LNCaP clone FGC (cell line): ENCODE measurements around the gene PCYOX1L.

Experiments
- DNase-seq: peaks from one replicate; pipeline ENCODE4 v3.0.0-alpha.2; 2011; ENCODE audit warnings: low read depth
- H3K4me3 ChIP-seq: 2 replicates; pipeline ENCODE4 v1.5.1; 2011; ENCODE audit warnings: mild to moderate bottlenecking, low read depth, low read length, control low read depth
- TF ChIP-seq, protein P1 (sequence below): IDR thresholded peaks from 2 replicates; pipeline ENCODE4 v1.5.1; 2012; ENCODE audit warnings: mild to moderate bottlenecking; ENCODE audit not compliant: control insufficient read depth, insufficient read depth; ENCODE audit errors: extremely low read depth

The PCYOX1L gene

DNA sequence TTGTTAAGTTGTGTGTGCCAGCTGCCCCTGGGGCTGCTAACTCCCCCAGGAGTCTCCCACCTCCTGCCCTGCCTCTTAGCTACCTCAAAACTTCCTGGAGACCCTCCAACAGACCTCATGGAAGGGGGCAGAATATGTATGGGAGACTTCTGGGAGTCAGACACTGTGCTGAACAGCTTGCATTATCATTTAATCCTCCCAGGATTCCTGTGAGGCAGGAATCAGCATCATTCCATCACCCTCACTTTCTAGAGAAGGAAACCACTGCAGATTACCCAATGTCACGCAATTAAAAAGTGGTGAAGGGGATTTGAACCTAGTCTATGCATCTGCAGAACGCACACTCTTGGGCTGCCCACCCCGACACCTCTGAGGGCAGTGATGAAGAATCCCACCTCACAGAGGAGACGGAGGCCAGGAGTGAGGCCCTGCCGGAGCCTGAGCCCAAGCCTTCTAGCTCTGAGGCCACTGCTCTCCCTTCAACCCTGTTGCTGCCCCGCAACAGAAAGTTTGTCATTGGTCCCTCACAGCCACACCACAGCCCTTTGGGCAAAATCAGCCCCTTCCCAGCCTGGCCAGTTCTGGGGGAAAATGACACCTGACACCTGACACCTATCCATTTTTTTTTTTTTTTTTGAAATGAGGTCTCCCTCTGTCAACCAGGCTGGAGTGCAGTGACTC, 51.6 kb downstream of the PCYOX1L start:
- TF ChIP-seq, protein P1, sequence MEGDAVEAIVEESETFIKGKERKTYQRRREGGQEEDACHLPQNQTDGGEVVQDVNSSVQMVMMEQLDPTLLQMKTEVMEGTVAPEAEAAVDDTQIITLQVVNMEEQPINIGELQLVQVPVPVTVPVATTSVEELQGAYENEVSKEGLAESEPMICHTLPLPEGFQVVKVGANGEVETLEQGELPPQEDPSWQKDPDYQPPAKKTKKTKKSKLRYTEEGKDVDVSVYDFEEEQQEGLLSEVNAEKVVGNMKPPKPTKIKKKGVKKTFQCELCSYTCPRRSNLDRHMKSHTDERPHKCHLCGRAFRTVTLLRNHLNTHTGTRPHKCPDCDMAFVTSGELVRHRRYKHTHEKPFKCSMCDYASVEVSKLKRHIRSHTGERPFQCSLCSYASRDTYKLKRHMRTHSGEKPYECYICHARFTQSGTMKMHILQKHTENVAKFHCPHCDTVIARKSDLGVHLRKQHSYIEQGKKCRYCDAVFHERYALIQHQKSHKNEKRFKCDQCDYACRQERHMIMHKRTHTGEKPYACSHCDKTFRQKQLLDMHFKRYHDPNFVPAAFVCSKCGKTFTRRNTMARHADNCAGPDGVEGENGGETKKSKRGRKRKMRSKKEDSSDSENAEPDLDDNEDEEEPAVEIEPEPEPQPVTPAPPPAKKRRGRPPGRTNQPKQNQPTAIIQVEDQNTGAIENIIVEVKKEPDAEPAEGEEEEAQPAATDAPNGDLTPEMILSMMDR, result no peak
- no peak for DNase-seq
- no peak overlapping the region for H3K4me3 ChIP-seq

DNA sequence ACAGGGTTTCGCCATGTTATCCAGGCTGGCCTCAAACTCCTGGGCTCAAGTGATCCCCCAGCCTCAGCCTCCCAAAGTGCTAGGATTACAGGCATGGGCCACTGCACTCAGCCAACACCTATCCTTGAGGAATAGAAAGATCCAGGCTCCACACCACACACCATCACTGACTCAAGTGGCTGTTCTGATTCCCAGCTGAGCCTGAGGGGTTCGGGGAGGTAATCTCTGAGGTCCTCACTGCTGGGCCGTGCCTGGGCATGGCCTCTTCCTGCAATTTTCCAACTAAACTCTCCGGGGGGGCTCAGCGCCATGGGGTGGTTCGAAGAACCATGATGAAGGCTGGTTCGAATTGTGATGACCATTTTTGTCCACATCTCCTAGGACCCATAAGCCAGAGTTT, 52.2 kb downstream of the PCYOX1L start:
- no peak for DNase-seq
- H3K4me3 ChIP-seq, result no peak overlapping the region
- TF ChIP-seq, protein P1, result no peak

DNA sequence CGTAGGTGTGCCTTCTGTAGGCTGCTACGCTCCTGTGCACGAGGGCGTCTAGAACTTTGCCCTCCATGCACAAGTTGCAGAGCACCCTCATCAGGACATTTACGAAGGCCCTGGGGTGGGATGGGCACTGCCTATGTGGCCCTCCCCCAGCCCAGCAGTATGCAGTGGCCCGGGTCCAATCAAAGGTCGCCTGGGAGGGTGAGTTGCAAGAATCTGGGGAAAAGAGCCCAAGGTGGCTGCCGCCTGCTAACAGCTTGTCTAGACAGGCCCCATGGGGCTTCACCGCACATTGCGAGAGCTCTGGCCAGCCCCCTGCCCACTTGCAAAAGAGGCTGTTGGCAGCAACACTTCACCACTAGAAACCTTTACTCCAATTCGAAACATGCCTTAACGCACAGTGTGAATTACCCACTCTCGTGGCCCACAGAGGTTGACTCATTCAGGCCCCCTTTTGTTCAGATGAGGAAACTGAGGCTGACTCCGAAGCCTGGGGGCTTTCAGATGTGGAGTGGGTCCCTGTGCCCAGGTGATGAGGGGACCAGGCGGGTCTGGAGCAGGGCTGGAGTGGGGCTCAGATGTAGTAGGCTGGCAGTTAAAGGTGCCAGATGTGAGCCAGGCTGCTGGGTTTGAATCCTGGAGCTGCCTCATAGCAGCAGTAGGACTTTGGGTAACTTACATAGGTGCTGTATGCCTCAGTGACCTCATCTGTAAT, 53.0 kb downstream of the PCYOX1L start:
- no peak for DNase-seq
- TF ChIP-seq, protein P1, result no peak
- no peak overlapping the region for H3K4me3 ChIP-seq

DNA sequence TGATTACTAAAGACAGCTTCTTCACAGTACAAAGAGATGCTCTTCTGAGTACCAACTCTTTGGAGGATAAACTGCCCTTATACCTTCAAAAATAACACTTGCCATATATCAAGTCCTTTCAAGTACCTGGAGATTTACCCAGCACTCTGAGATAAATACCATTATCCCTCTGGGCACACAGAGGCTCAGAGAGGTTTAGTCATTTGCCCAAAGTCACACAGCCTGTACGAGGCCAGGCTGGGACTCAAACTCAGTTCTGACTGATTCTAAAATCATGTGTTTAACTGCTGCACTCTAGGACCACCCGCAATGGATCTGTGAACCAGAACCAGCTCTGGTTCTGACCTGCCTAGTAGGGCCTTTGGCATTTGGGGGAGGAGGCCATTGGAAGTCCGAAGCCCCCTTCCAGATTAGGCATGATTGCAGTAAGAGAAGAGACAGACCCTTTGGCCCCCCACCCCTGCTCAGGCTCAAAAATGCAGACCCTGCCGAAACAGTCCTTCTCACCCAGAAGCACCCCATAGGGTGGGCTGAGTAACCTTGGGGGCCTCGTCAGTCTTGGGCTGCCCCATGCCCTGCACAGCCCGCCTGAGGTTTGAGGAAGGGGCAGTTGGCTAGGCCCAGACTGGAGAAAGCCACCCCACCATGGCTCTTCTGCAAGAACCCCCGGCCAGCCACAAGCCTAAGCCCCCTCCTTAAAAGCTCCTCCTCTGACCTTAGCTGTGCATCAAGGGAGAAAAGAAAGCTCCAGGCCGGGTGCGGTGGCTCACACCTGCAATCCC, 54.1 kb downstream of the PCYOX1L start:
- TF ChIP-seq, protein P1, result no peak
- DNase-seq, result no peak
- no peak overlapping the region for H3K4me3 ChIP-seq

DNA sequence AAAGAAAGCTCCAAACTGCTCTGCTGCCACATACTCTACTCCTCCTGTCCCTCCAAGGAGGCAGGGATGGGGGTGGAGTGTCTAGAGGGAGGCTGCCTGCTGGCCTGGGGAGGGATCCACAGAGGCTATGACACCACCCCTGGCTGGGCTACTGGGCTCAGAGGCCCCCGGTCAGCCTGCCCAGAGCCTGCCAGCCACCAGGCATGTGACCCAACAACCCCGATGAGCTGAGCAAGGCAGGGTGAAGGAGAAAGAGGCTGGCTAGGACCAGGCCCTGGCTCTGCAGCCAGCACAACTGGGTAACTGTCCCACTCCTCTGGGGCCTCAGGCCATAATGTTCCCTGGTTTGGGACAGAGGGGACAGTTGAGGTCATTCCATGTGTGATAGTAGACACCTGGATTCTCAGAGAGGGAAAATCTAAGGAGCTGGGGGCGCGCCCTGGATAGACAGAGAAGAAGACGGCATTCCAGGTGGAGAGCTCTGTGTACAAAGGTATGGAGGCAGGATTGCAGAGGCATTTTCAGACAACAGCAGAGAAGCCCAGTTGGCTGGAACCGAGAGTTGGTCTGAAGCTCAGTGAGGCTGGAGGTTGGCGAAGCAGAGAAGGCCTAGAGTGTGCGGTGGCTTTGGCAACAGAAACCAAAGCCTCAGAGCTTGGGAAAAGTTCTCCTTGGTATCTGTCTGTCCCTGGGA, 55.1 kb downstream of the PCYOX1L start:
- no peak for DNase-seq
- TF ChIP-seq, protein P1, result no peak
- no peak overlapping the region for H3K4me3 ChIP-seq

DNA sequence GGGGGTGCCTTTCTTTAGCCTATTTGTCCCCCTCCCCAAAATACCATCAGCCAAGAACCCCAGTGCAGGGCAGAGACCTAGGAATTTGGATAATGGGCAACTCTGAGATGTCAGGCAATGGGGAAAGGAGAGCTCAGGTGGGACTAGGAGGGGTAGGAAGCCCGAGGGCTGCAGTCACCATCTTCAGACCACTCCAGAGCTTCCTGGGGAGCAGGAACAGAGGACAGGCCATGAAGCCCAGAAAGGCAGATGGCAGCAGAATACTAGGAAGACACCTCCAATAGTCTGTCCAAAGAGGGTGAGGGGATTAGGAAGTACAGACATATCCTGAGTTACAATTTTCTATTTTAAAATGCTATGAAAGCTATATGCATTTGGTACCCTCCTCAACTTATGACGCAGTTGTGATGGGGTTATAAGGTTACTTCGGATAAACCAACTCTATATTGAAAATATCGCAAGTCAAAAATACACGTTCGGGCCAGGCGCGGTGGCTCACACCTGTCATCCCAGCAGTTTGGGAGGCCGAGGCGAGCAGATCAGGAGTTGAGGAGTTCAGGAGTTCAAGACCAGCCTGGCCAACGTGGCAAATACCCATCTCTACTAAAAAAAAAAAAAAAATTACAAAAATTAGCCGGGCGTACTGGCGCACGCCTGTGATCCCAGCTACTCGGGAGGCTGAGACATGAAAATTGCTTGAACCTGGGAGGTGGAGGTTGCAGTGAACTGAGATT, 55.8 kb downstream of the PCYOX1L start:
- no peak overlapping the region for H3K4me3 ChIP-seq
- DNase-seq, result no peak
- TF ChIP-seq, protein P1, result no peak
